ENCODE data around the gene MSI2. TPM values are rescaled to one million over a fixed set of nuclear protein-coding genes. Genes with fewer than 3 reads are reported as not detected.
A peak's percentile ranks its signal among the peaks of the same experiment; 100 is the strongest.

The MSI2 gene
- total RNA-seq, 1 donor from 2014 or later: 140 TPM

- H3K4me3 Mint-ChIP-seq: no peak overlapping the region
- no peaks in the 10 kb centered on the region for H3K36me3 Mint-ChIP-seq (ENCODE audit: low read depth)
- H3K9me3 Mint-ChIP-seq: peaks cover 2% of the 10 kb centered on the region
- no peak for DNase-seq (ENCODE audit: low read depth, low spot score)
- peaks cover 11% of the 10 kb centered on the region for H3K4me1 Mint-ChIP-seq
- no peak overlapping the region for H3K27ac Mint-ChIP-seq (ENCODE audit: unreplicated experiment)
- no peaks in the 10 kb centered on the region for H3K27me3 Mint-ChIP-seq (ENCODE audit: low read depth)
- TF ChIP-seq, protein P1, sequence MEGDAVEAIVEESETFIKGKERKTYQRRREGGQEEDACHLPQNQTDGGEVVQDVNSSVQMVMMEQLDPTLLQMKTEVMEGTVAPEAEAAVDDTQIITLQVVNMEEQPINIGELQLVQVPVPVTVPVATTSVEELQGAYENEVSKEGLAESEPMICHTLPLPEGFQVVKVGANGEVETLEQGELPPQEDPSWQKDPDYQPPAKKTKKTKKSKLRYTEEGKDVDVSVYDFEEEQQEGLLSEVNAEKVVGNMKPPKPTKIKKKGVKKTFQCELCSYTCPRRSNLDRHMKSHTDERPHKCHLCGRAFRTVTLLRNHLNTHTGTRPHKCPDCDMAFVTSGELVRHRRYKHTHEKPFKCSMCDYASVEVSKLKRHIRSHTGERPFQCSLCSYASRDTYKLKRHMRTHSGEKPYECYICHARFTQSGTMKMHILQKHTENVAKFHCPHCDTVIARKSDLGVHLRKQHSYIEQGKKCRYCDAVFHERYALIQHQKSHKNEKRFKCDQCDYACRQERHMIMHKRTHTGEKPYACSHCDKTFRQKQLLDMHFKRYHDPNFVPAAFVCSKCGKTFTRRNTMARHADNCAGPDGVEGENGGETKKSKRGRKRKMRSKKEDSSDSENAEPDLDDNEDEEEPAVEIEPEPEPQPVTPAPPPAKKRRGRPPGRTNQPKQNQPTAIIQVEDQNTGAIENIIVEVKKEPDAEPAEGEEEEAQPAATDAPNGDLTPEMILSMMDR (conservative IDR thresholded peaks at IDR 0.05): no peak
Measured at GRCh38 chr17:57236686-57237299, 19.5 kb upstream of the MSI2 start.

- no peak overlapping the region for H3K4me3 Mint-ChIP-seq
- H3K36me3 Mint-ChIP-seq (ENCODE audit: low read depth): no peaks in the 10 kb centered on the region
Measured at GRCh38 chr17:57240648-57241047, 15.7 kb upstream of the MSI2 start.

GRCh38 chr17:57242148-57242547, 14.2 kb upstream of the MSI2 start:
- H3K9me3 Mint-ChIP-seq: no peaks in the 10 kb centered on the region
- H3K4me3 Mint-ChIP-seq: no peak overlapping the region

More at GRCh38 chr17:57240648-57241047, 15.7 kb upstream of the MSI2 start:
- TF ChIP-seq, protein P1 (conservative IDR thresholded peaks at IDR 0.05): no peak
- Mint-ChIP-seq H3K27ac (ENCODE audit: unreplicated experiment) (no peak overlapping the region), H3K9me3 (no peaks in the 10 kb centered on the region), H3K27me3 (ENCODE audit: low read depth) (no peaks in the 10 kb centered on the region), H3K4me1 (peaks cover 24% of the 10 kb centered on the region)
- no peak for DNase-seq (ENCODE audit: low read depth, low spot score)

GRCh38 chr17:57243171-57243622, 13.1 kb upstream of the MSI2 start:
- Mint-ChIP-seq H3K27ac (ENCODE audit: unreplicated experiment) (no peak overlapping the region), H3K36me3 (ENCODE audit: low read depth) (peaks cover under 1% of the 10 kb centered on the region), H3K4me1 (peaks cover 24% of the 10 kb centered on the region), H3K4me3 (no peak overlapping the region), H3K9me3 (peaks cover under 1% of the 10 kb centered on the region), H3K27me3 (ENCODE audit: low read depth) (no peaks in the 10 kb centered on the region)
- peak; percentile 73 for DNase-seq (ENCODE audit: low read depth, low spot score)
- TF ChIP-seq, protein P1 (conservative IDR thresholded peaks at IDR 0.05): peak; percentile 99

More at GRCh38 chr17:57242148-57242547, 14.2 kb upstream of the MSI2 start:
- TF ChIP-seq, protein P1 (conservative IDR thresholded peaks at IDR 0.05): no peak
- no peaks in the 10 kb centered on the region for H3K36me3 Mint-ChIP-seq (ENCODE audit: low read depth)
- no peaks in the 10 kb centered on the region for H3K27me3 Mint-ChIP-seq (ENCODE audit: low read depth)
- peak overlapping the region; percentile 46 for H3K27ac Mint-ChIP-seq (ENCODE audit: unreplicated experiment)
- H3K4me1 Mint-ChIP-seq: peaks cover 24% of the 10 kb centered on the region
- DNase-seq (ENCODE audit: low read depth, low spot score): no peak

GRCh38 chr17:57245786-57246185, 10.5 kb upstream of the MSI2 start:
- peaks cover 17% of the 10 kb centered on the region for H3K36me3 Mint-ChIP-seq (ENCODE audit: low read depth)
- peaks cover 11% of the 10 kb centered on the region for H3K9me3 Mint-ChIP-seq
- H3K4me3 Mint-ChIP-seq: no peak overlapping the region
- peaks cover 13% of the 10 kb centered on the region for H3K4me1 Mint-ChIP-seq
- TF ChIP-seq, protein P1 (conservative IDR thresholded peaks at IDR 0.05): no peak
- H3K27me3 Mint-ChIP-seq (ENCODE audit: low read depth): no peaks in the 10 kb centered on the region
- DNase-seq (ENCODE audit: low read depth, low spot score): no peak
- no peak overlapping the region for H3K27ac Mint-ChIP-seq (ENCODE audit: unreplicated experiment)

Data from neural crest cell (in vitro differentiated cells).